ENCODE data around the gene XYLT1.

DNA sequence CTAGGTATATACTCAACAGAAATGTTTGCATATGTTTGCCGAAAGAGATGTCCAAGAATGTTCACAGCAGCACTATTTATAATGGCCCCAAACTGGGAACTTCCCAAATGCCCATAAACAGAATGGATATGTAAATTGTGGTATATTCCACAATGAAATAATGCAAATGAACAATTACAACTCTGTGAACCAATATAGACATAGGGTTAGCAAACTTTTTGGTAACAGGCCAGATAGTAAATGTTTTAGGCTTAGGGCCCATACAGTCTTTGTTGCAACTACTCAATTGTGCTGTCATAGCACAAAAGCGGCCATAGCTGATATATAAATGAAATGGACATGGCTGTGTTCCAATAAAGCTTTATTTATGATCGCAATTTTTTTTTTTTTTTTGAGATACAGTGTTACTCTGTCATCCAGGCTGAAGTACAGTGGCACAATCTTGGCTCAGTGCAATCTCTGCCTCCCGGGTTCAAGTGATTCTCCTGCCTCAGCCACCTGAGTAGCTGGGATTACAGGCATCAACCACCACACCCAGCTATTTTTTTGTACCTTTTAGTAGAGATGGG lies 16.5 kb downstream of the XYLT1 start:
- TF ChIP-seq, protein P1, sequence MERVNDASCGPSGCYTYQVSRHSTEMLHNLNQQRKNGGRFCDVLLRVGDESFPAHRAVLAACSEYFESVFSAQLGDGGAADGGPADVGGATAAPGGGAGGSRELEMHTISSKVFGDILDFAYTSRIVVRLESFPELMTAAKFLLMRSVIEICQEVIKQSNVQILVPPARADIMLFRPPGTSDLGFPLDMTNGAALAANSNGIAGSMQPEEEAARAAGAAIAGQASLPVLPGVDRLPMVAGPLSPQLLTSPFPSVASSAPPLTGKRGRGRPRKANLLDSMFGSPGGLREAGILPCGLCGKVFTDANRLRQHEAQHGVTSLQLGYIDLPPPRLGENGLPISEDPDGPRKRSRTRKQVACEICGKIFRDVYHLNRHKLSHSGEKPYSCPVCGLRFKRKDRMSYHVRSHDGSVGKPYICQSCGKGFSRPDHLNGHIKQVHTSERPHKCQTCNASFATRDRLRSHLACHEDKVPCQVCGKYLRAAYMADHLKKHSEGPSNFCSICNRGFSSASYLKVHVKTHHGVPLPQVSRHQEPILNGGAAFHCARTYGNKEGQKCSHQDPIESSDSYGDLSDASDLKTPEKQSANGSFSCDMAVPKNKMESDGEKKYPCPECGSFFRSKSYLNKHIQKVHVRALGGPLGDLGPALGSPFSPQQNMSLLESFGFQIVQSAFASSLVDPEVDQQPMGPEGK (CRISPR knock-in tag; IDR thresholded peaks at IDR 0.05; ENCODE audit: borderline replicate concordance): no peak
- no peak for TF ChIP-seq PPARA (CRISPR knock-in tag; IDR thresholded peaks at IDR 0.05; ENCODE audit: borderline replicate concordance)
- no peak for TF ChIP-seq BACH2 (CRISPR knock-in tag; IDR thresholded peaks at IDR 0.05; ENCODE audit: borderline replicate concordance)
